HG03103 (cell line): ENCODE measurements around the gene CASK.

Experiments
- ATAC-seq: cut with Tn5 transposase; IDR thresholded peaks from one replicate; pipeline ENCODE4 v1.9.1; 2021; ENCODE audit warnings: low read depth; ENCODE audit not compliant: unreplicated experiment

Gene CASK

DNA sequence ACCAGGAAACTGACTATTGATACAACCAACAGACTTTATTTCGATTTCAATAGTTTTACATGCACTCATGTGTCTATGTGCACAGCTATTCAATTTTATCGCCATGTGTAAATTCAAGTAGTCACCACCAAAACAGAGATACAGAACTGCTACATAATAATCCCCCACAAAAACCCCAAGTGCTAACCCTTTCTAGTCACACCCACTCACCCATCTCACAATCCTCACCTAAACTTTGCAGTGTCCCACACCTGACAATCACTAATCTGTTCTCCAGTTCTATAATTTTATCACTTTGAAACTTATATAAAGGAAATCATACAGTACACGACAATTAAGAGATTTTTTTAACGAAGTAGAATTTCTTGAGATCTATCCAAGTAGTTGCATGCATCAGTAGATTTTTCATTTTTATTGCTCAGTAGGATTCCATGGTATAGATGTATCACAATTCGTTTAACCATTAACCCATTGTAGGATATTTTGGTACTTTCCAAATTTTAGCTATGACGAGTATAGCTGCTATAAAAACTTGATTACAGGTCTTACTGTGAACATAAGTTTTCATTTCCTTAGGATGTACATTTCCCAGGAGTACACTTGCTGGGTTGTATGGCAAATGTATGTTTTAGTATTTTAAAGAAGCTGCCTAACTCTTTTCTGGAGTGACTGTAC, 85.9 kb downstream of the CASK start:
- ATAC-seq, result no peak

DNA sequence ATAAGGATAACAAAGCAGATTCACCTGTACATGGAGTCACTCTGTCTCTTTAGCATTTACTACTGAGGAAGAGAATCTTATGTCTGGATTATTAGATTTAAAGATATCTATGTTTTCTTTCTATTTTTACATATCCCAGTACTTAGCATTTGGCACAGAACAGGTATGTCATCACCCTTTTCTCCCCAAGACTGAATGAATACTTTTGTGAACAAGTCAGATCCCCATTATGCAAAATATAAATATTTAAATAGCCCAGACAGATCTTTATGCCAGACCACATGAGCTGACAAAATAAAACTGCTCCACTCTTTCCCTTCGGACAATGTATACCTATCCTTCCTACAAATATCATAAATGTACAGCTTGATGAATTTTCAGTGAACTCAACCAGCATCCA, 94.5 kb downstream of the CASK start:
- ATAC-seq, result no peak

DNA sequence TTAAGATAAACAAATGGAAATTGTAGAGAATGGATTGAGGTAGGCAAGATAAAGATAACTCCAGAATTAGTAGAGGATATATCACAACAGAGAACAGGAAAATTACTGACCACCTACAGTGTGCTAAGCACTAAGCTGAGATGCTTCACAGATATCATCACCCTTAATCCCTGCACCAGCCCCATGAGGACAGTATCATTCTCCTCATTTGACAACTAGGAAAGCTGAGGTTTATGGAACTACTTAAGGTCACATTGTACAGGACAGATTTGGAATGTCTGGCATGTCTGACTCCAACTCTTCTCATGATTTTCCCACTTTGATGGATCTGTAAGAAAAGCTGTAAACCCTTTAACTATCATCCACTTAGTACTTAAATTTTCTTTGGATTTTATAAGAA, 95.5 kb downstream of the CASK start:
- ATAC-seq, result no peak

DNA sequence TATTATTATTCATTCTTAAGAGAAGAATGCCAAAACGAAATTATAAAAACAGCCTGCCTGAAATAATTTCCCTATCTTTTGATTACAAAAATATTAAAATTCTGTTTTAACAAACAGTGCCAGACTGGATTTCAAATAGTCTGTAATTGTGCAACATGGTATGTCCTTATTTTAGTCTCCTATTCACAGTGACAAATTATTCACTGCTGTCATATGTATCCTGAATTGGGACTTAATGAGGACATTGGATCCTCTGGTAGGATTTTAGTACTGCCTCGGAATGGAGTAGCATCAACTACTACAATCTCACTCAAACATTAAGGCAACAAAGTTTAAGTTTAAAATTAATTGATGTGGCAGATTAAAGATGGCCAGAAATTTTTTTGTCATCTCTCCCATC, 97.6 kb downstream of the CASK start:
- ATAC-seq, result no peak

DNA sequence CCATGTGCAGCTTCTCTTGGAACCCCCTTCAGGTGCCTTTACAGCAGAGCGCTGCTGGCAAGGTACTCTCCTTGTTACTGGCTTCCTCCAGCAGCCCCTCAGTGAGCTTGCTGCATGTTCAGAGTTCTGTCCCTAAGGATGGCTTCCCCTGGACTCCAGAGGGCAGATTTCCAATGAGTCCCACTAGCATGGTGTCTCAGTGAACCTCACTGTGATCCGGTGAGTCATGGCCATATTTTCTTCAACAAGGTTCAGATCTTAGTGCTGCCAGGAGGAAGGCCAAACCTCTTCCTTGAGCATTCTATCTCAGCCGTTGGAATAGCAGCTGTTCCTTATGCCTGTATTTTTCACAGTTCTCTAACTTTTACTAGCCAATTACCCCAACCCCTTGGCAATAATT, 98.8 kb downstream of the CASK start:
- no peak for ATAC-seq

DNA sequence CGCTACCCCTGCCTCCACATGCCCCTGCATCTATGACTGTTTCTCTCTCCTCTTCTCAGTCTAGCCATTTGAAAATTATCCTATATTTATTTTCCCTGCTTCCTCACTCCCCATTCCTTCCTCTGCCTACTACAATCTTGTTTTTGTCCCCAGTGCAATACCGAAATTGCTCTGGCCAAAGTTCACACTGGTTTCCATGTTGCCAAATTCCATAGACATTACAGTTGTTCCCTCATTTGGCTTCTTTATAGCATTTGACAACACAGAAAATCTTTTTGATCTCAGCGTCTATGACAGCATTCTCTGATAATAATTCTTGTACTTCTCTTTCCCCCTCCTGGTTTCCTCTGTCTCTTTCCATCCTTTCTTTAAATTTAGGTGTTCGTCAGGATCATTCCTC, 100.0 kb downstream of the CASK start:
- ATAC-seq, result no peak

DNA sequence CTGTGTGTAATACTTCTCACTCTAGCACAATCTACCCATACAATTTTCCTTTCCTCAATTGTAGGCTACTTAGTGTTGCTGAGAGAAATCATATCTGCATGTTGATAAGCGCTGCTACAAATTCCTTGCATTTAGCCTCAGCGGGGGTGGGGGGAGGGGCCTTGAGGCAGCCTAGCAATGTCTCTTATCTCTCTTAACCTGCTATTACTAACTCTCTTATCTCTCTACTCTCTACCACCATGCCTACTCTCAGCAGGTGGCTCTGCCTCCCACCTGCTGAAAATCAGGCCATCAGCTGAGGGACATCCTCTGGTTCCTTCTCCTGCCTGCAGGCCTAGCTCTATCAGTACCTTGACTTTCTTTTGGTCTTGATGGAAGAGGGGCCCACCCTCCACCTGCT, 100.5 kb downstream of the CASK start:
- ATAC-seq, result no peak

DNA sequence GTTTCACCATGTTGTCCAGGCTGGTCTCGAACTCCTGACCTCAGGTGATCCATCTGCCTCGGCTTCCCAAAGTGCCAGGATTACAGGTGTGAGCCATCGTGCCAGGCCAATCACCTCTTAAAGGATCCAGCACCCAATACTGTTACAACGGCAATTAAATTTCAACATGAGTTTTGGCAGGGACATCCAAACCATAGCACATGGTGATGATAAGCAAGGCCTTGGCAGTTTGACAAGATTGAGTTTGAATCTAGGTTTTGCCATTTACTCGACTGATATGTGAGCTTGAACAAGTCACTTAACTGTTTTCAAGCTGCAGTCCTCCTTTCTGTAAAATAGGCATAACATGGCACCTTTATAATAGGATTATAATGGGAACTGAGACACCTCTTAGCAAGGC, 115.3 kb downstream of the CASK start:
- ATAC-seq, result no peak

DNA sequence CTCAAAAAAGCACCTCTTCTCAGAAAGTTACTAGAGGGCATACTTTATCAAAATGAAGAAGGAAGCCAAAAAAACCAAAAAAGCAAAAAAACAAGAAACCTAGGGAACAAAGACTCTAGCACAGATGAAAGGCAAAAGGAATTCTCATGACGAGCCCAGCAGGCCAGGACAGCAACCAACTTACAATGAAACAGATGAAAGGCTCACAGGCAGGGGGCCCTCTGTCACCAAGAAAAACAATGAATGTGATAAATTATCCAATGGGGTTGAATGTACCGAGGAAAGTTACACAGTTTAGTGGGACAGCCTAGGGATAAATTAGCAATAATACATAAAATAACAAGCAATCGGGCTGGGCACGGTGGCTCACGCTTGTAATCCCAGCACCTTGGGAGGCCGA, 120.4 kb downstream of the CASK start:
- ATAC-seq, result no peak

DNA sequence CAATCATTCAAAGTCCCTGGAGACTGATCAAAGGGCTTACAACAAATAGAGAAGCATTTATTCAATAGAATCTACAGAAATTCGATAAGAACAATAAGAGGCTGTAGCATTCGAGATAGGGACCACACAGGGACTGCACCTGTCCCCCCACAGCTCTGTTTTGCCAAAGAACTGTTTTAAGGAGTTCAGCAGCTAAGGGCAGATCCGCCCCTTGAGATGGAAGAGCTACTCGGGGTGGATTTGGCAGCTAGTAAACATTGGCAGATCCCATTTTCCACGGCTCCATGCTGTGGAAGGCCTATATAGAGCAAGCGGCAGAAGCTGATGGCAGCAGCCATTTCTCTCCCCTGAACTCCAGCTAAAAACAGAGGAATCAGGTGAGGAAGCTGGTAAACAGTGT, 123.7 kb downstream of the CASK start:
- ATAC-seq, result no peak

DNA sequence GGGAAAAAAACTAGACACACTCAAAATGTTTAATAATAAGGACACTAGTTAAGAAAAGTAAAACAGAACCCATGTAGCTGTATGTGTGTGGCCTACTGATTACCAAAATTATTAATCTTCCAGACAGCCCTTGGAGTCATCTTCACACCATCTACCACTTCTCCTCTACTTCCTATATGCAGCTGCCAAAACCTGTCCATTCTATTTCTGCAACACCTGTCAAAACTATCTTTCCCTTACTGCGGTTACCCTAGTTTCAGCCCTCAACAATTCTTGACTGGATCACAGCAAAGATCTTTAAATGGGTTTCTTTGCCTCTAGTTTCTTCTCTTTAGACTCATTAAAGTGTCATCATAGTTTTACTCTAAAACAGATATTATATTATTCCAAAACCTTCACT, 126.8 kb downstream of the CASK start:
- ATAC-seq, result no peak

DNA sequence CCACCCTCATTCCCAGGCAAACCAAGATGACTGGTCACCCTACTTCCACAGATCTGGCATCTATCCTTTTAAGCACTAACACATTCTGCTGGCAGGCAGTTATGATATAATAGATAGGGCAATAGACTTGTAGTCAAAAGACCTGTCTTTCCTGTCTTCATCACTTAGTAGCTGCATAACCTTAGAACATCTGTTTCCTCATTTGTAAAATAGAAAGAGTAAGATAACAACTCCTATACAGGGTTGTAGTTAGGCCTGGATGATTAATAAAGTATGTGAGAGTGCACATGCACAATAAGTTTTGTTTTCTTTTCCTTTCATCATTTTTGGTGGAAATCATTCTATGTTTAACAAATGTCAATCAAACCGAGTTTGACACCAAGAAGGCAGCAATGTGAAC, 127.3 kb downstream of the CASK start:
- ATAC-seq, result no peak

DNA sequence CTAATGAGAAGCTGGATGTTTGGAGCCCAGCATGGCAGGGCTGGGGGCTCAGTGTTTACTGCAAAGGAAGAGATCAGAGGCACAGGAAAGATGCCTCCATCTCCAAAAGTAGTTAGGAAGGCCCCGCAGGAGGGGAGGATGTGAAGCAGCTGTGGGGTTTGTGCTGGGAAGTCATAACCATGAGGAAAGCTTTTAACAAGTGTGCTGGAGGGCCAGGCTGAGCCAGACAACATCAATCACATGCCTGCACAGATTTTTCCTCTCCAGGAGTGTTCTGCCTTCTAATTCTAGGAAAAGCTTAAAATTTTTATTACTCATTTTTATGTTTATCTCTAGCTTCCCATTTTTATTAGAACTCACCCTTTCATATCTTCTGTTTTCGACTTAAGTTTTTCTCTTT, 134.0 kb downstream of the CASK start:
- ATAC-seq, result no peak

DNA sequence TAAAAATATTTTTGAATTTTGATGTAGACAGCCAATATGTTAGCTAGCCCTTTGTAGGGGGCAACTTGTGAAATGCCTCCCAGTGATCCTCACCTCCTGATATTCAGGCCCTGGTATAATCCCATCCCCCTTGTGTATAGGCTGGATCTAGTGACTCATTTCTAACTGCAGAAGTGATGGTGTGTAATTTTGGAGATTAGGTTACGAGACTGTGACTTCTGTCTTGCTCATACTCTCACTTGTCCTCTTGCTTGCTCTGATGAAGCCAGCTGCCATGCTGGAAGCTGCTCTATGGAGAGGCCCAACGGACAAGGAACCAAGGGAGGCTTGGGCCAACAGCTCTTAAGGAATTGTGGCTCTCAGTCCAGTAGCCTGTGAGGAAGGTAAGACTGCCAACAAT, 137.7 kb downstream of the CASK start:
- ATAC-seq, result no peak

DNA sequence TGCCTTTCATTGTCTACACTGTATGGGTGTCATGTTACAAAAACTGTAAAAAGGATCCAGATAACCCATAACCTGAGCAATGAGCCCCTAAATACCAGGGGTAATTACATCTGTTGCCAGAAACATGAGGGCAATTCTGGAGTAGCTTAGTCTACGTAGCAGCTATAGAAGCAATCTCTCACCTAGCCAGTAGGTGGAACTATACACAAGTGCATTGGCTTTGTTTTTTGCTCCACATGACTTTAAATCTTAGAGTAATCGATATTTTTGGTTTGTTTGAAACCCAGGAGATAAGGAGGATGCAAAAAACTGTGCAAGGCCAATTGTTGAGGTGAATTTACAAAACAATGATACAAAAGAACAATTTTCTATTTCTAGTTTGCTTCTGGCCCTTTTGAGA, 141.9 kb downstream of the CASK start:
- no peak for ATAC-seq

DNA sequence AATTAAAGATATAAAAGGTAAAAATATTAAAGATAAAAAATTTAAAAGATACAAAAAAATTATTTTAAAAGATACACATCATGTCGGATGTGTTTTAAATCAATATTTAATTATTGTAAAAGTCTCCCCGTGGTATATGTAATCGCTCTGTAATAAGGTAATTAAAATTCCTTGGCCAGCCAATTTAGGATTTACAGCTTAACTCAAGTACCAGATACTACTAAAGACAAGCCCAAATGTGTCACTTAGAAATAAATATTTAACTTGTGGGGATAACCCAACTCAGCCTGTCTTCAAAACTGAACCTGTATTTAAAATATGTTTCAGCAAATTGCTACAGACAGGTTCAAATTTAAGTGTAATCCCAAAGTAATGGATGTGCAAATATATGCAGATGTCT, 143.4 kb downstream of the CASK start:
- no peak for ATAC-seq

DNA sequence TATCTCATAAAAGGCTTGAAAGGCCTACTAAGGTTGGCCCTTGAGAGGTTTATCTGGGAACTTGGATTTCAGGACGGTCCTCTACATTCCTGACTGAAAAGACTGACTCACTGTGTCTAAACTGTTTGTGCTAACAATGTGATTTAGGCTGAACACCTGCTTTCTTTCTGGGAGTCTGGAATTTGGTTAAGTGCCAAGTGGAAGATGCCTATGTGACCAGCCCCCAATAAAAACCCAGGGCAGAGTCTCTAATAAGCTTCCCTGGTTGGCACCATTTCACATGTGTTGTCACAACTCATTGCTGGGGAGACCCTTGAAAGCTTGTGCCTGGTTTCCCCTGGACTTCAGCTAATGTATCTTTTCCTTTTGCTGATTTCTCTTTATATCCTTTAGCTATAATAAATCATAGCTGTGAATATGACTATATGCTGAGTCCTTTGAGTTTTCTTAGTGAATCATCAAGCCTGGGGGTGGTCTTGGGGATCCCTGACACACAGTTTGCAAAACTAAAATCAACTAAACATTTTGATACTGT, 144.3 kb downstream of the CASK start:
- no peak for ATAC-seq

DNA sequence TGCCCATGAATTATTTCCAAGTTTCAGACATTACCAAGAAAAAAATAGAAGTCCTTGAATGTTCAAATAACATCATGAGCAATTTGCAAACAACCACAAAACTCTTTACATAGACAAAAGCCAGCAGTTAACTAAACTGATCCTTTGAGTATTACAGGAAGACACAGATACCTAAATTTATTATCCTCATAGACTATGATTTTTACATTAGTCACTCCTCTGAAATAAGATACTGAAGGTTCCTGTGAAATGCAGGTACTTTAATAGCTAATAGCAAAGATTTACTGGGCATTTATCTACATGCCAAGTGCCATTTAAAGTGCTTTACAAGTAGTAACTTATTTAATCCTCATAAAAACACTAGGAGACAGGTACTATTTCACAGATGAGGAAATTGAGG, 161.7 kb downstream of the CASK start:
- no peak for ATAC-seq

DNA sequence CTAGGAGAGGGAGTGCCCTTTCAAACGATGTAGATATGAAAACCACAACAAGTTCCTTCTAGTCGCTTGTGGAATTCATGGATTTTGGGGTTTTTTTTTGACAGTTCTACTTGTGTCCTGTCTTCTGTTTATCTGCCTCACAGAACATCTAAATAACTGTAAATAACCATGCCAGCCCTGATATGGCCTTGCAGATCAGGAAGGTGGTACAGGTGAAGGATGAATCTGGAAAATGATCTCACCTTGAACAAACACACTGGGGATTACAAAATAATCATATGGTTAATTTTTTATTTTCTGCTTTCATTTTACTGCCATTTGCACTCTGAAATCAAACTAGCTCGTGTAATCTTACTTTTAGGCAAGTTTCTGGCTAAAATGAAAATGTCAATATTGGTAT, 162.2 kb downstream of the CASK start:
- ATAC-seq, result no peak

DNA sequence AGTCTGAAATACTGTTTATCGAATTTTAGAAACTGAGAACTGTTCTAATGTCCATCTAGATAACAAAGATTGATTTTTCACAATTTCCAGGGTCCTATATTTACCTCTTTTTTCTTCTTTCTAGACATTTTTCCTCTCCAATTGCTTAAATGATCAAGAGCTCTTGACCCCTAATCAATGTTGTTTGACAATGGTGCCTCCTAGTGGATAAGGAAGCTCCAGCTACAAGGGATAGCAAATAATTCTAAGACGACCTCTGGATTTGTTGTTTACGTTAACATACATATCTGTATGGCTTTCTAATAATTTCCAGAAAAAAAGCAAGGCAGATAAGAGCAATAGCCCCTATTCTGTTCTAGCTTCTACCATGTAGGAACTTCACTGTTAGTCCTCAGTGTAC, 163.5 kb downstream of the CASK start:
- ATAC-seq, result no peak

DNA sequence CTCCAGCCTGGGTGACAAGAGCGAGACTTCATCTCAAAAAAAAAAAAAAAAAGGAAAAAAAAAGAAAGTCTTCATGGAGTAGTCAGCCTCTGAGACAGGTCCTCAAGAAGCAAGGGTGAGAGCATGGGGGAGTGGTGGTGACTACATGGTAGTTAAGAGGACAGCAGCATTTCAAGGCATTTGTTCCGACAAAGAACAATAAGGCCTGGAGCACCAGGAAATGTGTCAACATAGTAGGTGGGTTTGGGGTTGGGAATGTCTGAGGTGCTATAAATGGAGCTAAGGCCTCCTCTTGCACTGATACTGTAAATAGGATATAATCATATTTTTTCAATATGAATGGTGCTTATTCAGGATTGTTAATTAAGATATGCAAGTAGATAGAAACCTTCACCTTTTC, 165.0 kb downstream of the CASK start:
- ATAC-seq, result no peak

DNA sequence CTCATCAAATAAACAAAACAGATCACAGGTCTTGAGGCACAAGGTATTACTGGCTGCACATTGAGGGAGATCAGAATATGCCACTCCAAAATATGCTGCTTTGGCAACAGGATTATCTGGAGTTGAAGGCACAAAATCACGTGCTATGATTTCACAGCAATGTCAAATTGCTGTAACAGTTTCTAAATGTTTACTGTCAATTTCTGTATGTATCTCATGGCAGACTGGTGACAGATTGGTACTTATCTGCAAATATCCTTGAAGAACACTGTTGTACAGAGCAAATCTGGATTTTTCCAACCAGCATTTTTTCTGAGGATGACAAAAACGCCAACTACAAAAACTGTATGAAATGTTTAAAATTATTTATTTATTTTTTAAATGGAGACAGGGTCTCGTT, 172.6 kb downstream of the CASK start:
- no peak for ATAC-seq

DNA sequence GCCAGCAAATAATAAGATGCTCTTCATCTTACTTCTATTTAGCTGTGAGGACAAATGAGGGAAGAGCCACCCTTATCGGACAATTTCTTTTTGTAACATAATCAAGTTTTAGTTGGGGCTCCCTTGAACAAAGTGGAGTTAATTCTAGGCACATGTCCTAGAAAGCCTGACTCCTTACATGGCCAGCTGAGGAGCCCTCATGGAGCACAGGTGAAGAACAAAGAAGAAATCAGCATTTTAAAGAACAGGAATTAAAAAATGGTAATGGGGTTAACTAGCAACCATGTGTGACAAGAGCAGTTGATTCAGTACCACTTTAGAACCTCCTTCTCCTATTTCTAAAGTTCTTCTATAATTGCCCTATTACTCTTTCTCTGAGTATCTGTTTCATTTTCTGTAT, 183.5 kb downstream of the CASK start:
- ATAC-seq, result no peak
